ENCODE results near the gene KLK13. TPM values are rescaled to one million over a fixed set of nuclear protein-coding genes. Genes with fewer than 3 reads are reported as not detected.

The KLK13 gene
- total RNA-seq, 1 donor from 2014 or later = not detected

- ATAC-seq (no peak), DNase-seq (ENCODE audit: missing footprints) (no peak)
- intact Hi-C loops (cut with DNase I) = no loop called here
These were observed 37.6 kb downstream of the KLK13 start for GRCh38 chr19:51027126-51027806.

GRCh38 chr19:51026554-51026831, 38.4 kb downstream of the KLK13 start, which contains the start of gene KLK11:
Gene KLK11, minus strand, starts transcription at chr19:51026616. Its CDS starts 985 bp downstream, at chr19:51025631.
- DNase-seq (ENCODE audit: missing footprints) (no peak), ATAC-seq (no peak)
- intact Hi-C loops (cut with DNase I) = no loop called here

- intact Hi-C loops (cut with DNase I) = no loop called here
- ATAC-seq (no peak), DNase-seq (ENCODE audit: missing footprints) (no peak)
These were observed 38.9 kb downstream of the KLK13 start for GRCh38 chr19:51025809-51026553.

GRCh38 chr19:51025401-51025800, 39.5 kb downstream of the KLK13 start:
- intact Hi-C loops (cut with DNase I) = no loop called here
- no peak for ATAC-seq
- DNase-seq (ENCODE audit: missing footprints) = no peak

- DNase-seq (ENCODE audit: missing footprints) = no peak
- no peak for ATAC-seq
- intact Hi-C loops (cut with DNase I) = no loop called here
These were observed 40.0 kb downstream of the KLK13 start for GRCh38 chr19:51024924-51025323.

- DNase-seq (ENCODE audit: missing footprints) = no peak
- ATAC-seq = no peak
- intact Hi-C loops (cut with DNase I) = no loop called here
These were observed 40.9 kb downstream of the KLK13 start for GRCh38 chr19:51023946-51024345.

- no peak for ATAC-seq
- DNase-seq (ENCODE audit: missing footprints) = no peak
- intact Hi-C loops (cut with DNase I) = no loop called here
These were observed 42.4 kb downstream of the KLK13 start for GRCh38 chr19:51022526-51022925.

GRCh38 chr19:51020988-51021651, 43.8 kb downstream of the KLK13 start:
- ATAC-seq (peak; percentile 59), DNase-seq (ENCODE audit: missing footprints) (no peak)
- intact Hi-C loops (cut with DNase I) = loop anchor here (1.0 kb wide), 1 partner anchor 73 kb away; no protein-coding TSS in a partner anchor

GRCh38 chr19:51019544-51019925, 45.4 kb downstream of the KLK13 start, which contains the start of gene KLK10:
Gene KLK10, minus strand, starts transcription at chr19:51019709. Its CDS starts 579 bp downstream, at chr19:51019130.
- intact Hi-C loops (cut with DNase I) = loop anchor here (10.0 kb wide), 1 partner anchor 145 kb away; no protein-coding TSS in a partner anchor
- DNase-seq (ENCODE audit: missing footprints) = no peak
- ATAC-seq = no peak

GRCh38 chr19:51018745-51019543, 45.9 kb downstream of the KLK13 start:
- intact Hi-C loops (cut with DNase I) = loop anchor here (10.0 kb wide), 1 partner anchor 146 kb away; no protein-coding TSS in a partner anchor
- peak; percentile 21 for ATAC-seq

GRCh38 chr19:51016798-51017683, 47.9 kb downstream of the KLK13 start:
- DNase-seq (ENCODE audit: missing footprints) = no peak
- intact Hi-C loops (cut with DNase I) = loop anchor here (10.0 kb wide), 1 partner anchor 148 kb away; no protein-coding TSS in a partner anchor
- ATAC-seq = peak; percentile 21

More at GRCh38 chr19:51018745-51019543, 45.9 kb downstream of the KLK13 start:
- no peak for DNase-seq (ENCODE audit: missing footprints)

GRCh38 chr19:51015691-51016267, 49.1 kb downstream of the KLK13 start:
- ATAC-seq (no peak), DNase-seq (ENCODE audit: missing footprints) (no peak)
- intact Hi-C loops (cut with DNase I) = loop anchor here (10.0 kb wide), 1 partner anchor 149 kb away; no protein-coding TSS in a partner anchor

- ATAC-seq (no peak), DNase-seq (ENCODE audit: missing footprints) (no peak)
- intact Hi-C loops (cut with DNase I) = loop anchor here (10.0 kb wide), 1 partner anchor 151 kb away; no protein-coding TSS in a partner anchor
These were observed 50.6 kb downstream of the KLK13 start for GRCh38 chr19:51014242-51014641.

- intact Hi-C loops (cut with DNase I) = loop anchor here (10.0 kb wide), 1 partner anchor 152 kb away; no protein-coding TSS in a partner anchor
- ATAC-seq = no peak
- DNase-seq (ENCODE audit: missing footprints) = no peak
These were observed 52.2 kb downstream of the KLK13 start for GRCh38 chr19:51012661-51013190.

- ATAC-seq (no peak), DNase-seq (ENCODE audit: missing footprints) (no peak)
- intact Hi-C loops (cut with DNase I) = loop anchor here (10.0 kb wide), 1 partner anchor 155 kb away; no protein-coding TSS in a partner anchor
These were observed 54.7 kb downstream of the KLK13 start for GRCh38 chr19:51010066-51010795.

All from Right ventricle myocardium inferior (tissue), 1 donor.